H1 (cell line): Measurements from ENCODE around the gene RGS7BP. TPM values are rescaled to one million over a fixed set of nuclear protein-coding genes. Genes with fewer than 3 reads are reported as not detected.

ENCODE experiments used
- CTCF ChIA-PET: fragments of 300-600 bp; sonication (Branson Sonifier 250); formaldehyde crosslinking; loops from one replicate; lab custom pipeline; 2021; ENCODE audit not compliant: partially characterized antibody; lab: Charles Lee
- POLR2A ChIA-PET: fragments of 300-600 bp; sonication (Branson Sonifier 250); formaldehyde crosslinking; loops from one replicate; lab custom pipeline; 2021; ENCODE audit warnings: inconsistent platforms; ENCODE audit not compliant: partially characterized antibody; lab: Charles Lee
- DNase-seq, 2 experiments: peaks; one replicate each; pipeline versions ENCODE4 v3.0.0 to v3.0.0-alpha.2; 2010 to 2022; ENCODE audit warnings: low spot score in 2 of 2, low read depth in 1 of 2, mixed read lengths in 1 of 2
- FAIRE-seq: peaks from 2 replicates; lab custom pipeline; 2011; peaks lifted over from hg19 to GRCh38; lab: Jason Lieb, UNC
- H2AFZ ChIP-seq: 2 replicates; pipeline ENCODE4 v1.8.1; 2012; ENCODE audit warnings: low read length, inconsistent platforms
- H2AK5ac ChIP-seq: 2 replicates; pipeline ENCODE4 v1.6.1; 2013; ENCODE audit warnings: low read depth, low read length
- H2BK120ac ChIP-seq: replicated peaks from 2 replicates; pipeline ENCODE3; 2013; ENCODE audit warnings: low read depth, low read length, inconsistent platforms
- H2BK12ac ChIP-seq: 2 replicates; pipeline ENCODE4 v1.6.1; 2013; ENCODE audit warnings: low read depth, low read length
- H2BK15ac ChIP-seq: 2 replicates; pipeline ENCODE4 v1.6.1; 2013; ENCODE audit warnings: low read length
- H2BK20ac ChIP-seq: 2 replicates; pipeline ENCODE4 v1.6.1; 2013; ENCODE audit warnings: low read length
- H2BK5ac ChIP-seq: 2 replicates; pipeline ENCODE4 v1.6.1; 2013; ENCODE audit warnings: low read depth, low read length
- H3K14ac ChIP-seq: 2 replicates; pipeline ENCODE4 v1.6.1; 2013; ENCODE audit warnings: inconsistent platforms; ENCODE audit not compliant: insufficient read length
- H3K18ac ChIP-seq: 2 replicates; pipeline ENCODE4 v1.6.1; 2013; ENCODE audit warnings: low read length; ENCODE audit errors: extremely low read depth
- H3K23ac ChIP-seq: 2 replicates; pipeline ENCODE4 v1.6.1; 2013; ENCODE audit warnings: inconsistent platforms; ENCODE audit not compliant: insufficient read length
- H3K23me2 ChIP-seq: 2 replicates; pipeline ENCODE4 v1.6.1; 2013; ENCODE audit warnings: low read depth, low read length
- H3K27ac ChIP-seq: 2 replicates; pipeline ENCODE4 v1.6.1; 2011; ENCODE audit warnings: low read depth, low read length, inconsistent platforms
- H3K27me3 ChIP-seq, 4 experiments: replicated peaks in 1 of 4; 1 replicate in 1 of 4; 2 replicates in 3 of 4; pipeline versions ENCODE4 v1.6.1 to v1.8.1; 2011 to 2013; ENCODE audit warnings: low read length in 3 of 4, mild to moderate bottlenecking in 3 of 4, inconsistent platforms in 2 of 4, mixed read lengths in 2 of 4, moderate library complexity in 1 of 4; ENCODE audit not compliant: control insufficient read depth in 3 of 4, insufficient read depth in 3 of 4; ENCODE audit errors: extremely low read depth in 1 of 4
- H3K36me3 ChIP-seq, 4 experiments: 2 replicates each; pipeline versions ENCODE4 v1.6.1 to v1.8.1; 2011 to 2013; ENCODE audit warnings: mild to moderate bottlenecking in 4 of 4, low read length in 3 of 4, moderate library complexity in 2 of 4, control low read depth in 1 of 4, inconsistent platforms in 1 of 4; ENCODE audit not compliant: insufficient read depth in 4 of 4, control insufficient read depth in 2 of 4
- H3K4ac ChIP-seq: replicated peaks from 2 replicates; pipeline ENCODE3; 2013; ENCODE audit warnings: low read length, low read depth, mixed read lengths, inconsistent platforms; ENCODE audit not compliant: insufficient read length
- H3K4me1 ChIP-seq, 4 experiments: replicated peaks in 1 of 4; 1 replicate in 1 of 4; 2 replicates in 3 of 4; pipeline versions ENCODE4 v1.6.1 to v1.8.1; 2011 to 2013; ENCODE audit warnings: low read length in 3 of 4, inconsistent platforms in 2 of 4, mixed read lengths in 1 of 4; ENCODE audit not compliant: insufficient read depth in 4 of 4, control insufficient read depth in 3 of 4
- H3K4me2 ChIP-seq, 2 experiments: 2 replicates each; pipeline versions ENCODE4 v1.6.1 to v1.8.1; 2011 to 2013; ENCODE audit warnings: low read depth in 2 of 2, low read length in 2 of 2, control low read depth in 1 of 2, inconsistent platforms in 1 of 2, mild to moderate bottlenecking in 1 of 2; ENCODE audit not compliant: insufficient read depth in 1 of 2
- H3K4me3 ChIP-seq, 4 experiments: fragments of 200-600, 300-600 bp in 1 of 4; sonication (generic), shearing (Covaris generic), sonication (Bioruptor Twin) in 1 of 4; 2 replicates each; pipeline versions ENCODE4 v1.5.1 to v1.8.1; 2011 to 2016; ENCODE audit warnings: low read length in 4 of 4, low read depth in 3 of 4, control low read depth in 2 of 4, inconsistent platforms in 2 of 4, mild to moderate bottlenecking in 2 of 4, mixed read lengths in 1 of 4, moderate library complexity in 1 of 4; ENCODE audit not compliant: insufficient read depth in 2 of 4; ENCODE audit errors: extremely low read depth in 1 of 4
- H3K56ac ChIP-seq: replicated peaks from 2 replicates; pipeline ENCODE3; 2013; ENCODE audit warnings: low read depth, mild to moderate bottlenecking, mixed read lengths, low read length, inconsistent platforms; ENCODE audit not compliant: insufficient read length
- H3K79me1 ChIP-seq: 2 replicates; pipeline ENCODE4 v1.6.1; 2013; ENCODE audit warnings: low read depth, low read length, control low read depth
- H3K79me2 ChIP-seq, 2 experiments: 2 replicates each; pipeline versions ENCODE4 v1.6.1 to v1.8.1; 2012 to 2013; ENCODE audit warnings: low read length in 2 of 2, mild to moderate bottlenecking in 2 of 2, inconsistent platforms in 1 of 2; ENCODE audit not compliant: insufficient read depth in 2 of 2, control insufficient read depth in 1 of 2
- H3K9ac ChIP-seq, 4 experiments: replicated peaks in 1 of 4; 1 replicate in 1 of 4; 2 replicates in 3 of 4; pipeline versions ENCODE4 v1.6.1 to v1.8.1; 2011 to 2013; ENCODE audit warnings: low read depth in 3 of 4, low read length in 3 of 4, control low read depth in 2 of 4, mild to moderate bottlenecking in 2 of 4, moderate library complexity in 2 of 4, inconsistent platforms in 1 of 4; ENCODE audit errors: extremely low read depth in 1 of 4
- H3K9me3 ChIP-seq, 2 experiments: 2 replicates each; pipeline versions ENCODE4 v1.6.1 to v1.8.1; 2012 to 2013; ENCODE audit warnings: mild to moderate bottlenecking in 2 of 2, moderate library complexity in 2 of 2, control low read depth in 1 of 2, inconsistent platforms in 1 of 2, low read depth in 1 of 2, low read length in 1 of 2, mixed read lengths in 1 of 2; ENCODE audit not compliant: insufficient read depth in 2 of 2
- H4K20me1 ChIP-seq, 2 experiments: replicated peaks in 1 of 2; 2 replicates each; pipeline versions ENCODE3 to v1.8.1; 2011 to 2013; ENCODE audit warnings: inconsistent platforms in 2 of 2, low read length in 2 of 2, mild to moderate bottlenecking in 1 of 2; ENCODE audit not compliant: insufficient read depth in 2 of 2, control insufficient read depth in 1 of 2
- H4K5ac ChIP-seq: 2 replicates; pipeline ENCODE4 v1.6.1; 2013; ENCODE audit warnings: low read length, low read depth, mixed read lengths, inconsistent platforms; ENCODE audit not compliant: insufficient read length
- H4K8ac ChIP-seq: 2 replicates; pipeline ENCODE4 v1.8.0; 2013; ENCODE audit warnings: mild to moderate bottlenecking, moderate library complexity, low read length, inconsistent platforms; ENCODE audit not compliant: insufficient read depth; ENCODE audit errors: extremely low read depth
- H4K91ac ChIP-seq: replicated peaks from 2 replicates; pipeline ENCODE3; 2013; ENCODE audit warnings: low read length, mixed read lengths, inconsistent platforms; ENCODE audit not compliant: insufficient read length
- BACH1 ChIP-seq: IDR thresholded peaks from 2 replicates; pipeline ENCODE4 v1.6.1; 2012; ENCODE audit warnings: low read length, improper control_type of control experiment
- EGR1 ChIP-seq: IDR thresholded peaks from 2 replicates; pipeline ENCODE4 v1.6.1; 2011; ENCODE audit warnings: low read depth, low read length, borderline replicate concordance
- EP300 ChIP-seq, 2 experiments: IDR thresholded peaks; 1 replicate in 1 of 2; 2 replicates in 1 of 2; pipeline ENCODE4 v1.6.1; 2011 to 2012; ENCODE audit warnings: low read depth in 2 of 2, low read length in 2 of 2, mild to moderate bottlenecking in 2 of 2, borderline replicate concordance in 1 of 2, inconsistent platforms in 1 of 2, moderate library complexity in 1 of 2
- GABPA ChIP-seq: IDR thresholded peaks from 2 replicates; pipeline ENCODE4 v1.6.1; 2011; ENCODE audit warnings: mild to moderate bottlenecking, low read length, moderate library complexity, borderline replicate concordance; ENCODE audit not compliant: insufficient read depth
- JUN ChIP-seq: IDR thresholded peaks from 2 replicates; pipeline ENCODE4 v1.6.1; 2011; ENCODE audit warnings: low read depth, mild to moderate bottlenecking, improper control_type of control experiment, low read length
- PHF8 ChIP-seq: fragments of 200-600 bp; sonication (generic); conservative IDR thresholded peaks from 2 replicates; pipeline ENCODE4 v1.7.1; 2012; ENCODE audit warnings: low read depth, mild to moderate bottlenecking, inconsistent platforms, low read length, moderate library complexity
- POLR2AphosphoS5 ChIP-seq: IDR thresholded peaks from 2 replicates; pipeline ENCODE4 v1.6.1; 2011; ENCODE audit warnings: low read depth, low read length
- SIRT6 ChIP-seq: IDR thresholded peaks from one replicate; pipeline ENCODE4 v1.7.1; 2012; ENCODE audit warnings: low read length, inconsistent platforms
- SIX5 ChIP-seq: IDR thresholded peaks from 2 replicates; pipeline ENCODE4 v1.6.1; 2011; ENCODE audit warnings: mild to moderate bottlenecking, low read depth, low read length
- SP4 ChIP-seq: IDR thresholded peaks from 2 replicates; pipeline ENCODE4 v1.6.1; 2012; ENCODE audit warnings: low read length, inconsistent platforms
- TAF7 ChIP-seq: optimal IDR thresholded peaks from 2 replicates; pipeline ENCODE3; 2011; ENCODE audit warnings: low read depth, mild to moderate bottlenecking, inconsistent platforms, low read length, moderate library complexity, borderline replicate concordance
- WGBS, 2 experiments: shearing (Covaris generic) in 1 of 2; methylation state at CpG; one replicate each; pipeline versions ENCODE4 v1.1.6 to v1.1.7; 2013 to 2015; ENCODE audit warnings: low lambda C conversion rate in 2 of 2, mixed read lengths in 2 of 2, inconsistent platforms in 1 of 2, low coverage in 1 of 2, missing lambda C conversion rate in 1 of 2; ENCODE audit not compliant: insufficient replicate concordance in 2 of 2, insufficient coverage in 1 of 2, insufficient read length in 1 of 2; ENCODE audit errors: extremely low coverage in 1 of 2, missing lambda C conversion rate in 1 of 2; 5-methylcytosine and 5-hydroxymethylcytosine counted together
- polyA plus RNA-seq, 7 experiments: library from polyadenylated mRNA; depleted of rRNA in 3 of 7; stranded (reverse) in 5 of 7; unstranded in 2 of 7; fragments of >200 nt in 5 of 7; fragments of 200-250 nt in 2 of 7; gene quantifications; 1 replicate in 5 of 7; 2 replicates in 1 of 7; 4 replicates in 1 of 7; pipeline versions ENCODE4 v1.2.1 to v1.2.3, GENCODE V29; 2011 to 2013; ENCODE audit warnings: missing spikeins in 2 of 7, mixed read lengths in 2 of 7
- total RNA-seq: library from RNA; stranded (reverse); fragmentation: NEBNext Ultra II Directional; extraction: Animal tissue kit (Norgen Biotek cat#: 25700); gene quantifications from 2 replicates; pipeline ENCODE4 v1.2.1, GENCODE V29; 2021
- TF ChIP-seq, protein P1 (sequence below): IDR thresholded peaks from 2 replicates; pipeline ENCODE4 v1.6.1; 2012; ENCODE audit warnings: inconsistent platforms

The RGS7BP gene
- total and polyA plus RNA-seq, 2 of the 8 experiments (the other 6 are each of a cell fraction or from before 2014, with no cell fraction given): 0.65 to 2.3 TPM

DNA sequence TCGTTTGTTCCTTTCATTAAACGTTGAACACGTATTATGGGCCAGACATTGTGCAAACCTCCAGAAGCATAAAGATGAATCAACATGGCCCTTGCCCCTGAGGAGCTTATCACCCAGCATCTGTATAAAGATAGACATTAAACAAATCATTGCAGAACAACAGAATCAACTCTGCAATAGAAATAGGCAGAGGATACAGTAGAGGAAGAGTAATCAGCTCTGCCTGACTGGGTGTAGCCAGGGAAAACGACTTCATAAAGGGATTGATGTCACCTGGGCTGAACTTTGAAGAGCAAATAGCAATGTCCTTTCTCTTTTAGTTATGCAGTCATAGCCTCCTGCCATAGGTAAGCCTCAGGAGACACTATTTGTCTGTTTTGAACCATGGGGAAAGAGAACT is 13.4 kb downstream of the RGS7BP start:
- no peak overlapping the region for H4K8ac ChIP-seq
- H2BK5ac ChIP-seq: no peak overlapping the region
- H2AK5ac ChIP-seq: no peak overlapping the region
- no peak overlapping the region for H3K18ac ChIP-seq
- no peak overlapping the region for H2BK12ac ChIP-seq
- no peak overlapping the region for H3K23ac ChIP-seq
- WGBS, 2 experiments: 88% methylated on average over 4 of the region's 4 CpGs; no CpG with 5 or more reads in 1 of the 2 experiments
- no peak overlapping the region for H2BK15ac ChIP-seq
- H3K56ac ChIP-seq: no peak overlapping the region
- CTCF ChIA-PET: interaction anchor here (1.0 kb wide), 2 partner anchors 70 to 93 kb away, joined by 3 read pairs; no protein-coding TSS in a partner anchor
- no peak overlapping the region for H2BK120ac ChIP-seq
- H3K4me2 ChIP-seq: no peak overlapping the region
- H3K79me2 ChIP-seq: no peaks in the 10 kb centered on the region
- no peak overlapping the region for H2BK20ac ChIP-seq
- POLR2A ChIA-PET: interaction anchor here (0.9 to 1.2 kb wide), 3 partner anchors 9 to 13 kb away, joined by 3 to 5 read pairs (median 3); no protein-coding TSS in a partner anchor
- no peak overlapping the region for H3K4ac ChIP-seq
- no peaks in the 10 kb centered on the region for H3K23me2 ChIP-seq
- no peak for DNase-seq
- no peak for FAIRE-seq
- H3K9ac ChIP-seq: no peak overlapping the region
- H4K5ac ChIP-seq: no peak overlapping the region
- no peak overlapping the region for H3K4me3 ChIP-seq
- no peaks in the 10 kb centered on the region for H3K27me3 ChIP-seq
- no peak overlapping the region for H3K27ac ChIP-seq
- no peaks in the 10 kb centered on the region for H3K9me3 ChIP-seq
- H3K79me1 ChIP-seq: no peaks in the 10 kb centered on the region
- H3K36me3 ChIP-seq: no peaks in the 10 kb centered on the region
- no peak overlapping the region for H4K91ac ChIP-seq
- H4K20me1 ChIP-seq: no peaks in the 10 kb centered on the region
- H3K14ac ChIP-seq: no peak overlapping the region
- no peaks in the 10 kb centered on the region for H3K4me1 ChIP-seq
- H2AFZ ChIP-seq: no peak overlapping the region
- TF ChIP-seq JUN (no peak), BACH1 (no peak), POLR2AphosphoS5 (no peak), SIX5 (no peak), GABPA (no peak), EP300 (IDR thresholded peaks at IDR 0.05; ENCODE audit: borderline replicate concordance in 1 of 2, low read depth in 2 of 2, low read length in 2 of 2) (no peak), PHF8 (no peak), TAF7 (no peak), EGR1 (no peak), SP4 (no peak), SIRT6 (no peak)
- TF ChIP-seq, protein P1, sequence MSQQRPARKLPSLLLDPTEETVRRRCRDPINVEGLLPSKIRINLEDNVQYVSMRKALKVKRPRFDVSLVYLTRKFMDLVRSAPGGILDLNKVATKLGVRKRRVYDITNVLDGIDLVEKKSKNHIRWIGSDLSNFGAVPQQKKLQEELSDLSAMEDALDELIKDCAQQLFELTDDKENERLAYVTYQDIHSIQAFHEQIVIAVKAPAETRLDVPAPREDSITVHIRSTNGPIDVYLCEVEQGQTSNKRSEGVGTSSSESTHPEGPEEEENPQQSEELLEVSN: no peak
